Kasumi-1 (cell line): ENCODE results near the gene DSG2.
"Not testable (repeated sequence)": the region's sequence is repeated elsewhere in the genome, so short reads cannot be mapped to it uniquely, and the experiment has no call there.

ENCODE experiments used
- DNase-seq, 2 experiments: peaks; one replicate each; lab custom pipeline; 2025; lab: John Stamatoyannopoulos, UW

The DSG2 gene

DNA sequence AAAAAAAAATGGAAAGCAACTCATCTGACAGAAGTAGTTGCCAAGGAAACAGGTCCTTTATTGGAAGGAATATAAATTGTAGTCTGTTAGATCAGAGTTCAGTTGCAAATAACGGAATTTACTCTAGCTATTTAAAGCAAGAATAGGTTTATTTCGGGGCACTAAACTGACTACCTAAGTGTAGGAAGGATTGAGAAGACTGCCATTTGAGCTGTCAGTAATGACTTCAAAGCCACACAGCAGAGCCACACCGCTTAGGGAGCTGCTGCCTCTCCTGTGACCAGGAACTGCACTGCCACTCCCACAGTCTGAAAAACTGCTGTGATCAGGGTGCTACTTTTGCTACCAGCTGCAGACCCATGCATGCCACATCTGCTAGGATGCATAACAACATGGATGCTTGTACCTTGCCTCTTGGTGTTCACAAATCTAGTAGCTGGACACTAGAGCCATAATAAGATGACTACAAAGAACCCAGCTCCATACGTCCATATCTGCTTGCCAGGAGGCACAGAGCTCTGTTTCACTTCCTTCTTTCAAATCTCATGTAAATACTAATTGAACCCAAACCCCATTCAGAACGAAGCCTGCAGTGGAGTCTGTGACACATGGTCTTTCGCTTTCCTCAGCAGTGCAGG is 2.2 kb downstream of the DSG2 start:
- DNase-seq: peak; percentile 12 to 13

DNA sequence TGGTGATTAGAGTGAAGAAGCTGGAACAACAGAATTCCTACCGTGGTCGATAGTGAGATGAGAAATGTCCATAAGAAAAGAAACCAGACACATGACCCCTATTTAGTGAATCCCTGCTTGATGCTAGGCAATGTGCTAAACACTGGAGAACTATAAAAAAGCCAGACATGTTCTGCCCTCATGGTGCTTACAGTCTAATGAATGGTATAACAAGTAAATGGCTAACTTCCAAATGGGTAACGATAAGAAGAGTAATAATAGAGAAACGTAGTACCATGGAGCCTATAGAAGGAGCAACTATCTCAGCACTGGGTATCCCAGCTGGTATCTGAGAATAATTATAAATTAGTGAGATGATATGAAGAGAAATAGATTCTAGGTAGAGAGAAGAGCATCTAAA is 5.0 kb downstream of the DSG2 start:
- no peak for DNase-seq

DNA sequence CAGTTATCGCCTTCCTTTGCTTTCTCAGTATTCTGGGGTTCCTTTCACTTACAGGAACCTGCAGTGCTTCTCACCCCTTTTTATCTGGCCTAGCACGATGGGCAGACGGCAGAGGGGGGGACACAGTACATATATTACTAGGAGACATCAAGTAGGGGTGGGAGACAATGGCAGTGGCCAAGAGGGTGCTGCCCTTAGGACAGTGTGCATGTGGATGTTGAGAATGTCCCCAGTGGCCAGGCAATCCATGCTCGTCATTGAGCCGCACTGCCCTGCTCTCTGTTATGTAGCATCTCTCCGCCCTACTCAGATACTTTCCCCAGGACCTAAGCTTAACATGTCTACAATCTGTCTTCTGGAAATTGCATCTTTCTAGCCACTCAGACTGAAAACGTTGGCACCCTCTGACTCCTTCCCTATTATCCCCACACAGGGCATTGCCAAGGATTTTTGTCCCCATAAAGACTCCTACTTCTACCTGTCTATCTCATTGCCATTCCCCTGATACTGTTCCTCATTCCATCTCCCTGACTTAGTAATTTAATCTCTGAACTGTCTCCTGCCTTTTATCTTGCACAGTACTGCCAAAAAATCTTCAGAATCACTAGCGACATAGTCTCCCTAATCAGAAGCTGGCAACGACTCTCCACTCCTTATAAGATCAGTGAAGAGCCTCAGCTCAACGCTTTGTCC is 6.6 kb downstream of the DSG2 start:
- DNase-seq: no peak

DNA sequence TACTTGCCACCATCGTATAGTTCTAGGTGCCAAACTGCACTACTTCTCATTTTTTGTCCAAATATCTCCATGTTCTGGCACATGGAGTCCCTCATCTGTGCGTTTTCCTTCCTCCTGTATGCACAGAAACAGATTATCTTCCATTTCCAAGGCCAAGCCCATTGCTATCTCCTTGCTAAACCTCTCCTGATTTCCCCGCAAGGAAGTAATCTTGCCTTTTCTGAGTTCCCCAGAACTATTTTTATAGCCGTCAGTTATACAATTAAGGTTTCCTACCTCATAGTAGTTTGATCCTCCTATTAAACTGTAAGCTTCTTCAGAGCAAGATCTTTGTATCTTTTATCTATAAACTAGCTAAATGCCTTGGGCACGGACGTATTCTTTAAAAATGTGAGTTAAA is 7.2 kb downstream of the DSG2 start:
- no peak for DNase-seq

DNA sequence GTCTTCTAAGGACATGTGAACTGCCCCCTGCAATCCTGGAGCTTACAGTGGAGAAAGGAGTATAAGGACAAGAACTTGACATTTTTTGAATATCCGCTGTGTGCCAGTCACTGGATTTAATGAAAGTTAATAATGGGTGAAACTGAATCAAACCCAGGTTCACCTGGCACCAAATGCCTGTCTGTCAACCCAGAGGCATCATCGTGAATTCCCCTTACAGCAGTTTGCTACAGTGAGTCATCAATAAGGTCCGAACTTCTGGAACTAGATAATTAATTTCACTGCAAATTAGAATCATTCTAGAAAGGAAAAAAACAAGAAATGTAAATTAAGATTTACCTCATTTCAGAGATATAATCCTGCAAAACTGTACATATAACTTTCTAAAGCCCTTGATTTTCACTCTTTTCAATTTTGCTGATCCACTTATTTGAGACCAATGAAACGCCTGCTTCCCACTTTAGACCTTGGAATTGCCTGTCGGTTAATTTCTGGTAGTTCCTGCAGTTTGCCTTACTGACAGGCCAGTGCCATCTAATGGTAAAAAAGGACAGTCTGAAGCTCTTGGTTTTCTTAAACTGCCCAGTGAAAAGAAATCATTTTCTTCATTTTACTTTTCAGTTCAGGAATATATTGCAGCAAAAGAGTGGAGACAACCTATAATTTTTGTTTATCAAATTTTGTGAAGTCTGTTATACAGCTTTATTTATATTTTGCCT is 8.2 kb downstream of the DSG2 start:
- DNase-seq: peak; percentile 5 to 13

DNA sequence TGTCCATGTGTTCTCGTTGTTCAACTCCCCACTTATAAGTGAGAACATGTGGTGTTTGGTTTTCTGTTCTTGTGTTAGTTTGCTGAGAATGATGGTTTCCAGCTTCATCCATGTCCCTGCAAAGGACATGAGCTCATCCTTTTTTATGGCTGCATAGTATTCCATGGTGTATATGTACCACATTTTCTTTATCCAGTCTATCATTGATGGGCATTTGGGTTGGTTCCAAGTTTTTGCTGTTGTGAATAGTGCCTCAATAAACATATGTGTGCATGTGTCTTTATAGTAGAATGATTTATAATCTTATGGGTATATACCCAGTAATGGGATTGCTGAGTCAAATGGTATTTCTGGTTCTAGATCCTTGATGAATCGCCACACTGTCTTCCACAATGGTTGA is 9.1 kb downstream of the DSG2 start:
- DNase-seq: not testable (repeated sequence)

DNA sequence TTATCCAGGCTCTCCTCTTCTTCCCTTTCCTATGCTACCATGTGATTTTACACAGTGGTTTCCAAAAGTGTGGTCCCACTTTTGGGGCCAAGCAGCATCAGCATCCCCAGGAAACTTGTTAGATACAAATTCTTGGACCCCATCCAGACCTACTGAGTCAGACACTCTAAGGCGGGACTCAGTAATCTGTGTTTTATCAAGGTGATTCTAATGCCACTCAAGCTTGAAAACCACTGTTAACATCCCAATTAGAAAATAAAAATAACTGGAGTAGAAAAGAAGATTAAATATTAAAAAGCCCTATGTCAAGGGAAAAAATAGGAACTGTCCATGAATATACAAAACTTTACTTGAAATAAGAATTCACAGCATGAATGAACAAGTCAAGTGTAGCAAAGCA is 10.8 kb downstream of the DSG2 start:
- DNase-seq: no peak

DNA sequence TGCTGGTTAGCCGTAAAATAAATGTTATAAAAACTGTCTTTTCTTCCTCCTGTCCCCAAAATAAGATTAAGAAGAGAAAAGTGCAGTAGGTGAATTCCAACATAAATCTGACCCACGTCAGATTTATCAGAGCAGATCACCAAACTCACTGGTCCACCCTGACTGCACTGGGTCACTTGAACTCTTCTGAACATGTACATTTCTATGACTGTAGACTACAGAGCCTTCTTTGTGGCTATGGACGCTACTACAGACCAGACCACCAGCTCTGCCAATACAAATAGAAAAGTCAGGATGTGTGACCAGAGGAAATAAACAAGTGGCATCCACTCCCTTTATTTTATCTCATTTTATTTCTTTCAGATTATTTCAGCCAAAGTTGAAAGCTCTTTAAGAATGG is 11.6 kb downstream of the DSG2 start:
- no peak for DNase-seq

DNA sequence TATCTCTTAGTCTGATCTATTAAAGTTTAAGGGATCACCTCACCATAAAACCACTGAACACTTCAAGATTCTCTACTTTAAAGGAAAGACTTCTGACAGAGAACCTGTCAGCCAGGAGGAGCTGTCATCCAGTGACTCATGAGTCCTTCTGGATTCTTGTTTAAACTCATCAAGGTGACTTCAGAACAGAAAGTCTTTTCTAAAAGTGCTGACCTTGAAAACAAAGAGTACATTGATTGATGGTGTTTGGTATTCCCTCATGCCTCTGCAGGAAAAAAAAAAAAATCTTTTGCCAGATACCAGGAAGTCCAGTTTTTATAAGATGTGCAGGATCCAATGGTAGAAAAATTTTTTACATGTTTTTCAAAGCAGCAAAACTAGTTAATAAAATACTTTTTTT is 12.3 kb downstream of the DSG2 start:
- DNase-seq: no peak

DNA sequence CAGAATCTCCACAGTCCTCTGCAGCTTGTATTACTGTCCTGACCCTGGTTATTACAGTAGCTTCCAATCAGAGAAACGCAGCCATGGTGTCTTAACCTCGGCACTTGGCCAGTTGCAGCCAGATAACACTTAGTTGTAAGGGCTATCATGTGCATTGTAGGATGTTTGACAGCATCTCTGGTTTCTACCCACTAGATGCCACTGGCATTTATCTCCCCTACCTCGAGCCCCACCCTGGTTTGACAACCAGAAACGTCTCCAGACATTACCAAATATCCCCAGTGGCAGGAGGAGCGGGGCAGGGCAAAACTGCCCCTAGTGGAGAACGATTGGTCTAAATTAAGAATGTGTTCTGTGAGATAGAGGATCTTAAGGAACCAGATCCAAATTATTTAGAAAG is 13.1 kb downstream of the DSG2 start:
- DNase-seq: no peak

DNA sequence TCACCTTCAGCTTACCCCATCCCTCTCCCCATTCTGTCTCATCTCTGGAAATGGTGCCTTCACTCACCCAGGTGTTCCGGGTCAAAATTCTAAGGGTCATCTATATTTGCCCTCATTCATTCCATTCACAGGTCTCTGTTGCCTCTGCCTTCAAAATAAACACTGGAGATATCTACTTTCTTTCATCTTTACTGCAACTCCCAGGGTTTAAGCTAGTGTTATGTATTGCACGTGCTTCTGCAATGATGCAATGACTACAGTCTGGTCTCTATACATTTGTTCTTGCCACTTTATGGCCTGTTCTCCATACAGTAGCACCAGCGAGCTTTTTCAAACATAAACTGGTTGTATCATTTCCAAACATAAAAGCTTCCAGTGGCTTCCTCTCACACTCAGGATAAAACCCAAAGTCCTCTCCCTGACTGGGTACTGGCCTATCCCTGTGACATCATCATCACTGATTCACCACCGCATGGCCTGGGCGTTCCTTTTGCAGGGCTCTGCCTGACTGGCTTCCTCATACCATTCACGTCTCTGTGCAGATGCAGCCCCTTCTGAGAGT is 14.3 kb downstream of the DSG2 start:
- DNase-seq: no peak

DNA sequence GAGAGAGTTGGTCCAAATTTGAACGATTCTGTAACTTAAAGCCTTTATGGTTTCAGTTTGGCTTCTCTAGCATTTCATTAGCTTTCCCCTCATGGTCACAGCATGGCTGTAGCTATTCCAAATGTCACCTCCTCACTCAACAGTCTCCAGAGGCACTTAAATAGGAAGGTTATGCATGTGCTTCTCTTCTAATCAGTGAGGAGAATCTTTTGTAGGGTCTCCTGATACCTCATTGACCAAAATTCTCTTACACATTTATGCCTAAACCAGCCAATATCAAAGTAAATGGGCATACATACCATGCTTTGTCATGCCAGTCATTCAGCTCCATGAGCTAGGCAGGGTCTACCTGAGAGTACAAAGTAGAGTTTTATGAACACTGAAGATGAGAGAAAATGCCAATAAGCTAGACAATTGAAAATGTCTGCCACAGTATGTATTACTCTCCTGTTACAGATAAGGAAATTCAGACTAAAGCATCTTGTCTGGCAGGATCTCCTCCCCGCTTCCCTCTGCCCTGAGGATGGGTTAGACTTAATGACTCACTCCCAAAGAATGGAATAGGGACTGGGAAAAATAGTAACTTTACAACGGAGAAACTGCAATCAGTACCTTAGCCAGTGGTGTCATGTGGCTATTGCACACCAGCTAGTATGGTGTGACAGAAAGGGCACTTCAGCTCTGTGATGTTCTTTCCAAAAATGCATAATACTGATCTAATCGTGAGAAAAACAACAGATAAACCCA is 15.4 kb downstream of the DSG2 start:
- DNase-seq: no peak

DNA sequence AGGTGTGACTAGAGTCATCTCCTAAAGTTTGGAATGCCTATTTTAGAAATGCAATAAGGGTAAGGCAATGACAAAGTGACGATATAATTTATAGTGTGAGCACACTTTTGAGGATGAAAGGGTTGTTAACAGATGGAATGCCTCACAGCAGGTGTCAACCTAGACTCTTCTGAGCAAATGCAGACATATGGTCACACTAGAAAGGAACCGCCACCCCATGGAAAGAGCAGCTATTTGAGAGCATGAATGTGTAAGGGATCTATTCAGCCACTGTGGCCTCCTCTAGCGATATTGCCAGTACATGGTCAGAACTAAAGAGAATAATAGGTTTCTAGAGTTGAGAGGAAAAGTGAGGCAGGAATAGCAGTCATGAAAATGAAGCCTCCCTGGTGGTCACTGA is 18.5 kb downstream of the DSG2 start:
- no peak for DNase-seq

DNA sequence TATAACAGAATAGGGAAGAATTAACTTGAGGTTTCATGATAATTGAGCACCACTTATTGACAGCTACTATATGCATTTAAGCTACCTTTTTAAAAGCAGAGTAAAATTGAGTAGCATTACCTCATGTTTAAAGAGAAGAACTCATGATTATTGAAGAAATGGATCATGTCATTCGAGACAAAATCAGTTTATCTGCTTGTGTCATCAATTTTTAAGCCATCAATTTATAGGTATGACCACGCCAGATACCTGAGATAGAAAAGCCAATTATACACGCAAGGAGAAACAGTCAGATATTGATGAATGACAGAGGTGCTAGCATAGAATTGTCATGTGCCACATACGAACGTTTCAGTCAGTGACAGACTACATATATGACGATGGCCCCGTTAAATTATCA is 28.4 kb downstream of the DSG2 start:
- DNase-seq: no peak

DNA sequence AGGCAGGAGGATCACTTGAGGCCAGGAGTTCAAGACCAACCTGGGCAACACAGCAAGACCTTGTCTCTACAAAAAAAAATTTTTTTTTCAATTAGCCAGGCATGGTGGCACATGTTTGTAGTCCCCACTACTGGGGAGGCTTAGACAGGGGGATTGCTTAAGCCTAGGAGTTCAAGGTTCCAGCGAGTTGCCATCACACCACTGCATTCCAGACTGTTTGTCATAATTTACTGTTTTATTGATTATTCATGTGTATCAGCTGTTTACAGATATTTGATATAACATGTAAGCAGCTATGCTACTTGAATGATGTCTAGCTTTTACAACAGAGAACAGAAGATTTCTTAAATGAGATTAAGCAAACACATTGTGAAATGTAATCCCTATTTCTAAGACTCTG is 35.3 kb downstream of the DSG2 start:
- DNase-seq: no peak

DNA sequence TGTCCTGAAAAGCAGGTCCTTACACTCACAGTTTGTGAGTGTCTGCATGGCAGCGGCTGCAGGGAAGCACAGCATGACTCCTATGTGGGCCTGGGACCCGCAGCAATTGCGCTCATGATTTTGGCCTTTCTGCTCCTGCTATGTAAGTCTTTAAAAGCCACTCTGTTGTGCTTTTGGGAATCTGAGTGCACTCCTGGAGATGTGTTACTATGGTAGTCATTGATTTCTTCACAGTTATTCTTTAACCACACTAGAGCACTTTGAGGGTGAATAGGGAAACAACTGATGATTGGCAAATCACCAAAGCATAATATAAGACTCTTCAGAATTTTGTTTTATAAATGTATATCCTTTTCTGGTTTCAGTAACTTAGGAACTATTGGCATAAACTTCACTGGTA is 40.9 kb downstream of the DSG2 start:
- DNase-seq: no peak

DNA sequence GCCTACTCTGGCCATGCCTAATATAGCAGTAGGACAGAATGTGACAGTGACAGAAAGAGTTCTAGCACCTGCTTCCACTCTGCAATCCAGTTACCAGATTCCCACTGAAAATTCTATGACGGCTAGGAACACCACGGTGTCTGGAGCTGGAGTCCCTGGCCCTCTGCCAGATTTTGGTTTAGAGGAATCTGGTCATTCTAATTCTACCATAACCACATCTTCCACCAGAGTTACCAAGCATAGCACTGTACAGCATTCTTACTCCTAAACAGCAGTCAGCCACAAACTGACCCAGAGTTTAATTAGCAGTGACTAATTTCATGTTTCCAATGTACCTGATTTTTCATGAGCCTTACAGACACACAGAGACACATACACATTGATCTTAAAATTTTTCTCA is 48.5 kb downstream of the DSG2 start:
- DNase-seq: no peak

DNA sequence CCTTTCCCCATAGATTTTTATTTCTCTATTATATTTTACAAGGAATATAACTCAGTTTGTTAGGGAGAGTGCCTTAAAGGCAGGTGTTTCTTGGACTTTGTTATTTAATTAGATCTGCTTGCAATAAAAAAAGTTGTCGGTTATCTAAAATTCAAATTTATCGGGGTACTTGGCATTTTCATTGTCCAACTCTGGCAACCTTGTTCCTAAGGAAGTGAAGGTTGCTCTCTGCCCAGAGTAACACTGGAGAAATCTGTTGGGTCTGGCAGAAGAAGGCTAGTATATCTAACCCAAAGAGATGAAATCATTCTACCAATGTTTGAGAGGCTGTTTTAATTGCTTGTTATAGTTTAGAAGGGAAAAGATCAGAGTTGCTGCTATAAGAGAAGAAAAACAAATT is 50.9 kb downstream of the DSG2 start:
- DNase-seq: no peak

DNA sequence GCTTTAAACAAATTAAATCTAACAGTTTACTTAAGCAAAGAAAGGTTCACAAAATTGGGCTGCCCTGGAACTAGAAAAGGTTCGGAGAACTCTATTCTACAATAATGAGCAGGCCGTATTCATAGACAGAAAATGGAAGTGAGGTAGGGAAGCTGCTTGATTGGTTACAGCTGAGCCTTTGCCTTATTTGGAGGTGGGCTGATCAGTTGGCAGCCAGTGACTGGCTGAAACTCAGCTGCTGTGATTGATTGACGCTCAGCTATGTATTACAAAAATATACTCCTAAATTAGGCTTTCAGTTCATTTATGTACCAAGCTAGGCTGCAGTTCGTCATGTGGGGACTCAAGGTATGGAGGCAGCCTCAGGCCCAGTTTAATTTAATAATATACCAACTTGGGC is 51.4 kb downstream of the DSG2 start:
- DNase-seq: no peak

DNA sequence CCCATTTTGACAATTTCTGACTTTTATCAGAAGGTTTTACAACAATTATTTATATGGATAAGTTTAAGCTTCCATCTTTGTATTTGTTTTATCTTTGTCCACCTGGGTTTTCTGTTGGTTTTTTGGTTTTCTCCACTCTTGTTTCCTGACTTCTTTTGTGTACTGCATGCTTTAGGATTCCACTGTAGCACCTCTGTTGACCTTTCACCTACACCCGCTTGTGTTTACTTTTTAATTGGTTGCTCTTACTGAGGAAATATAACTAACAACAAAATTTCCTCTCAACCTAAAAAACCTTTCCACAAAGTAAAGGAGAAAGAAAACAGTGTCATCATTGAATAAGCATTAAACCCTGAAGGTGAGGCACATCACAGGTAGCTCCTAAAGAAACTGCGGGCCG is 53.9 kb downstream of the DSG2 start:
- DNase-seq: no peak

DNA sequence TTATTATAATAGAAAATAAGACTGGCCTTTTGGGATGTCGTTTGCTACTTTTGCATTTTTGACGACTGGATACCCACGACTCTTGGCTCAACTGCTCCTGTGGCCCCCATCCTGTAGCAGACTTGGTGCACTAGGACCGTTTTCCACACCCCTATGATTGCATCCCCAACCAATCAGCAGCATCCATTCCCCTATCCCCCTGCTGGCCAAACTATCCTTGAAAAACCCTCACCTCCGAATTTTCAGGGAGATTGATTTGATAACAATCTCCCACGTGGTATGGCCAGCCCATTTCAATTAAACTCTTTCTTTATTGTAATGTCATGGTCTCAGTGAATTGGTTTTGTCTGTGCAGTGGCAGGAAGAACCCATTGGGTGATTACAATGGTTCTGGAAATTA is 55.8 kb downstream of the DSG2 start:
- DNase-seq: no peak

DNA sequence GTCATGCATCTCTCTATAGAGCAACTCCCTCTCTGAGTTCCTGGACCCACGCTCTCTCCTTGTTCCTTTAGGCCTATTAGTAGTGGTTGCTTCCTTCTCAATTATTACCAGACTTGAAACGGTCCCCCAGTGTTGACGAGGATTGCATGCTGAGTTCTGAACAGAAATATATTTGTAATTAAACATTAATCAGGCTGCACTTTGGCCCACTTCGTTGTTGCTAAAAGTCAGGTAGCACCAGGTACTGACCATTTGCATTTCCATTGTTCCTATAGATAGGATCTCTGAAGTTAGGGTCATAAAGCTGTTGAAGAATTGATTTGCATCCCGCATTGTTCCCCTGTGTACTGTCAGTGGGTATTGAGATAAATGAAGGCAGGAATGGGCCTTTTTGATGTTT is 56.8 kb downstream of the DSG2 start:
- DNase-seq: no peak
